ENCODE measurements around the gene ARHGEF40. TPM values are rescaled to one million over a fixed set of nuclear protein-coding genes. Genes with fewer than 3 reads are reported as not detected.

ARHGEF40 gene
- total and polyA plus RNA-seq, 10 of the 15 experiments (the other 5 are each of a cell fraction or from before 2014, with no cell fraction given): 0.03 to 0.31 (median 0.08) TPM; not detected in 2

- TF ChIP-seq CREM (IDR thresholded peaks at IDR 0.05; ENCODE audit: low read depth) (no peak), SIN3A (IDR thresholded peaks at IDR 0.05; ENCODE audit: low read depth, low read length) (no peak), RAD21 (IDR thresholded peaks at IDR 0.05; ENCODE audit: insufficient read depth, low read depth, low read length) (peak; percentile 80), ETV6 (conservative IDR thresholded peaks at IDR 0.05 in 1 of 2, IDR thresholded peaks at IDR 0.05 in 1 of 2; ENCODE audit: borderline replicate concordance in 1 of 2, low read depth in 1 of 2) (no peak), BMI1 (IDR thresholded peaks at IDR 0.05; ENCODE audit: borderline replicate concordance) (no peak), IRF4 (IDR thresholded peaks at IDR 0.05; ENCODE audit: low read depth, low read length) (no peak), EP300 (IDR thresholded peaks at IDR 0.05; ENCODE audit: borderline replicate concordance in 1 of 2, control insufficient read depth in 1 of 2, low read depth in 2 of 2, low read length in 2 of 2) (0 out of 4 replicates have a peak, but pooled peaks of 1 of the 2 experiments have one; percentile 11), BACH1 (IDR thresholded peaks at IDR 0.05; ENCODE audit: borderline replicate concordance) (no peak), POU2F2 (IDR thresholded peaks at IDR 0.05; ENCODE audit: borderline replicate concordance, low read depth, low read length) (no peak), RUNX3 (IDR thresholded peaks at IDR 0.05; ENCODE audit: low read length) (peak; percentile 46; the same call in 1 of the 2 replicates), BCLAF1 (IDR thresholded peaks at IDR 0.05) (no peak), SMARCA5 (IDR thresholded peaks at IDR 0.05) (peak; percentile 67), MYB (IDR thresholded peaks at IDR 0.05; ENCODE audit: borderline replicate concordance, low read depth, low read length) (no peak), IKZF1 (conservative IDR thresholded peaks at IDR 0.05) (no peak), IRF5 (IDR thresholded peaks at IDR 0.05; ENCODE audit: borderline replicate concordance) (no peak), POLR2A (IDR thresholded peaks at IDR 0.05; ENCODE audit: low read depth, low read length) (no peak), CUX1 (IDR thresholded peaks at IDR 0.05; ENCODE audit: insufficient replicate concordance, low read depth, low read length) (no peak), MXI1 (IDR thresholded peaks at IDR 0.05; ENCODE audit: low read depth, low read length) (no peak), NFYB (IDR thresholded peaks at IDR 0.05; ENCODE audit: insufficient read depth, low read depth, low read length) (no peak), NFXL1 (IDR thresholded peaks at IDR 0.05; ENCODE audit: borderline replicate concordance) (no peak), ATF7 (IDR thresholded peaks at IDR 0.05; ENCODE audit: low read depth) (peak; percentile 68)
Observed at GRCh38 chr14:21106498-21107282, 36.6 kb downstream of the ARHGEF40 start (continued).

Data from GM12878 (cell line).